SU-DHL-6 (cell line): ENCODE measurements around the gene FBLN2.

Experiments
- EZH2phosphoT487 ChIP-seq: fragments of 200-600 bp; sonication (generic), shearing (Covaris generic); conservative IDR thresholded peaks from 2 replicates; pipeline ENCODE4 v1.6.1; 2018; ENCODE audit warnings: mild to moderate bottlenecking, antibody characterized with exemption, low read length, moderate library complexity, mixed read lengths
- TF ChIP-seq, protein P1 (sequence below): fragments of 200-600 bp; sonication (generic); IDR thresholded peaks from one replicate; pipeline ENCODE4 v1.5.1; 2017; ENCODE audit warnings: antibody characterized with exemption, mild to moderate bottlenecking, low read length, moderate library complexity; ENCODE audit not compliant: insufficient read depth, poor library complexity, severe bottlenecking

DNA sequence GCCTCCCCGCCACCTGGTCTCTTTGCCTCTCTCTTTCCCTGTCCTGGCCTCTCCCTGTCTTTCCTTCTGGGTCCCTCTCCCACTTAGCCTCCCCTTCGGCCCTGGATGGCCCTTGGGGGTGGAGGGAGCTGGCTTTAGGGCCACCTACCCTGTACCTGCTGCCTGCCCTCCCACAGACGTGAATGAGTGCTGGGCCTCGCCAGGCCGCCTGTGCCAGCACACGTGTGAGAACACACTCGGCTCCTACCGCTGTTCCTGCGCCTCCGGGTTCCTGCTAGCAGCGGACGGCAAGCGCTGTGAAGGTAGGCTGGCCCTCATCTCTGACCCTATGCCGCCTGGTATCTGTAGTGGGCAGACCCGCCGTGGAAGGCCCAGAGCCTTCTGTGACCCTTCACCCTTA lies 80.7 kb downstream of the FBLN2 start:
- TF ChIP-seq, protein P1, sequence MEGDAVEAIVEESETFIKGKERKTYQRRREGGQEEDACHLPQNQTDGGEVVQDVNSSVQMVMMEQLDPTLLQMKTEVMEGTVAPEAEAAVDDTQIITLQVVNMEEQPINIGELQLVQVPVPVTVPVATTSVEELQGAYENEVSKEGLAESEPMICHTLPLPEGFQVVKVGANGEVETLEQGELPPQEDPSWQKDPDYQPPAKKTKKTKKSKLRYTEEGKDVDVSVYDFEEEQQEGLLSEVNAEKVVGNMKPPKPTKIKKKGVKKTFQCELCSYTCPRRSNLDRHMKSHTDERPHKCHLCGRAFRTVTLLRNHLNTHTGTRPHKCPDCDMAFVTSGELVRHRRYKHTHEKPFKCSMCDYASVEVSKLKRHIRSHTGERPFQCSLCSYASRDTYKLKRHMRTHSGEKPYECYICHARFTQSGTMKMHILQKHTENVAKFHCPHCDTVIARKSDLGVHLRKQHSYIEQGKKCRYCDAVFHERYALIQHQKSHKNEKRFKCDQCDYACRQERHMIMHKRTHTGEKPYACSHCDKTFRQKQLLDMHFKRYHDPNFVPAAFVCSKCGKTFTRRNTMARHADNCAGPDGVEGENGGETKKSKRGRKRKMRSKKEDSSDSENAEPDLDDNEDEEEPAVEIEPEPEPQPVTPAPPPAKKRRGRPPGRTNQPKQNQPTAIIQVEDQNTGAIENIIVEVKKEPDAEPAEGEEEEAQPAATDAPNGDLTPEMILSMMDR, result no peak
- TF ChIP-seq EZH2phosphoT487, result no peak
